ENCODE data around the gene CPNE9. TPM values are rescaled to one million over a fixed set of nuclear protein-coding genes. Genes with fewer than 3 reads are reported as not detected.

Gene CPNE9
- total RNA-seq, 1 donor from 2014 or later: 0.16 TPM

- TF ChIP-seq CTCF (IDR thresholded peaks at IDR 0.05; ENCODE audit: borderline replicate concordance): no peak
- Histone ChIP-seq H3K4me3 (no peak overlapping the region), H3K27ac (replicated peaks) (no peak overlapping the region), H3K36me3 (peaks cover 81% of the 10 kb centered on the region), H3K27me3 (ENCODE audit: low read depth) (no peaks in the 10 kb centered on the region), H3K9me3 (replicated peaks) (no peaks in the 10 kb centered on the region), H3K4me1 (peaks cover 18% of the 10 kb centered on the region)
- no peak for DNase-seq
- intact Hi-C loops (cut with micrococcal nuclease): no loop called here
Measured at GRCh38 chr3:9698293-9698692, 5.3 kb upstream of the CPNE9 start.

GRCh38 chr3:9700536-9700935 is 3.1 kb upstream of the CPNE9 start:
- Histone ChIP-seq H3K9me3 (replicated peaks) (no peaks in the 10 kb centered on the region), H3K27ac (replicated peaks) (no peak overlapping the region), H3K27me3 (ENCODE audit: low read depth) (peaks cover 22% of the 10 kb centered on the region), H3K36me3 (peaks cover 61% of the 10 kb centered on the region), H3K4me1 (peaks cover 32% of the 10 kb centered on the region), H3K4me3 (no peak overlapping the region)
- DNase-seq: no peak
- intact Hi-C loops (cut with micrococcal nuclease): no loop called here
- no peak for TF ChIP-seq CTCF (IDR thresholded peaks at IDR 0.05; ENCODE audit: borderline replicate concordance)

GRCh38 chr3:9701006-9701405 is 2.6 kb upstream of the CPNE9 start:
- no peak overlapping the region for H3K4me3 ChIP-seq
- H3K27me3 ChIP-seq (ENCODE audit: low read depth): peaks cover 26% of the 10 kb centered on the region
- DNase-seq: no peak
- intact Hi-C loops (cut with micrococcal nuclease): no loop called here
- H3K36me3 ChIP-seq: peaks cover 61% of the 10 kb centered on the region
- H3K9me3 ChIP-seq (replicated peaks): no peaks in the 10 kb centered on the region
- H3K4me1 ChIP-seq: peaks cover 27% of the 10 kb centered on the region
- no peak overlapping the region for H3K27ac ChIP-seq (replicated peaks)
- TF ChIP-seq CTCF (IDR thresholded peaks at IDR 0.05; ENCODE audit: borderline replicate concordance): no peak

- TF ChIP-seq CTCF (IDR thresholded peaks at IDR 0.05; ENCODE audit: borderline replicate concordance): no peak
- Histone ChIP-seq H3K27ac (replicated peaks) (no peak overlapping the region), H3K4me1 (peaks cover 20% of the 10 kb centered on the region), H3K27me3 (ENCODE audit: low read depth) (peaks cover 26% of the 10 kb centered on the region), H3K9me3 (replicated peaks) (no peaks in the 10 kb centered on the region), H3K4me3 (no peak overlapping the region), H3K36me3 (peaks cover 61% of the 10 kb centered on the region)
- intact Hi-C loops (cut with micrococcal nuclease): no loop called here
- DNase-seq: no peak
Measured at GRCh38 chr3:9701711-9702110, 1.9 kb upstream of the CPNE9 start.

GRCh38 chr3:9703240-9703639 is 393 bp upstream of the CPNE9 start:
- TF ChIP-seq CTCF (IDR thresholded peaks at IDR 0.05; ENCODE audit: borderline replicate concordance): no peak
- H3K27ac ChIP-seq (replicated peaks): no peak overlapping the region
- H3K27me3 ChIP-seq (ENCODE audit: low read depth): peaks cover 26% of the 10 kb centered on the region
- no peaks in the 10 kb centered on the region for H3K9me3 ChIP-seq (replicated peaks)
- no peak for DNase-seq
- intact Hi-C loops (cut with micrococcal nuclease): no loop called here
- H3K4me3 ChIP-seq: no peak overlapping the region
- peaks cover 16% of the 10 kb centered on the region for H3K4me1 ChIP-seq
- H3K36me3 ChIP-seq: peaks cover 47% of the 10 kb centered on the region

Measured in left ventricle myocardium inferior (tissue), 1 donor.